HT1080 (cell line): ENCODE results near the gene CHST15. TPM values are rescaled to one million over a fixed set of nuclear protein-coding genes. Genes with fewer than 3 reads are reported as not detected.
"Not testable (repeated sequence)": the region's sequence is repeated elsewhere in the genome, so short reads cannot be mapped to it uniquely, and the experiment has no call there.

Source experiments
- DNase-seq: peaks from one replicate; pipeline ENCODE4 v3.0.0-alpha.2; 2015; ENCODE audit warnings: low read depth
- total RNA-seq: library from RNA; depleted of rRNA; stranded (reverse); fragments of >200 nt; shearing (Covaris generic); gene quantifications from 2 replicates; pipeline ENCODE4 v1.2.3, GENCODE V29; 2014

Gene CHST15
- total RNA-seq, 1 experiment from 2014 or later: 19.2 TPM

GRCh38 chr10:124099604-124100003, 6.2 kb upstream of the CHST15 start:
- DNase-seq: no peak

DNA sequence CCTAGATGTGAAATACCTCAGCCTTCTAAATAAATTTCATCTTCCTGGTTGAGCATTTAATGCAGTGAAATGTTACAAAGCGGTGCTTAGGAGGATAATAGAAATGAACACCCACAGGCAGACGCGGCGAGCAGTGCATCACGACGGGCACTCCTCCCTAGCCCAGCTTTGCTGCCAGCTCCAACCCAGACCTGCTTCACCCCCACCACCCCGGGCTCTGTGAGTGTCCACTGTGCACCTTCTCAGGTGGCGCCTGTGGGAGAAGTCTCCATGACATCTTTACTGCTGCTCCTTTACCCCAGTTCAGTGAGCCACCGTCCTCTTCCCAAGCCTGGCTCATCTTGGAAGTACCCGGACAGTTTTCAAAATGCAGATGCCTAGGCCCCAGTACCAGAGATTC, 5.2 kb upstream of the CHST15 start:
- DNase-seq: no peak

DNA sequence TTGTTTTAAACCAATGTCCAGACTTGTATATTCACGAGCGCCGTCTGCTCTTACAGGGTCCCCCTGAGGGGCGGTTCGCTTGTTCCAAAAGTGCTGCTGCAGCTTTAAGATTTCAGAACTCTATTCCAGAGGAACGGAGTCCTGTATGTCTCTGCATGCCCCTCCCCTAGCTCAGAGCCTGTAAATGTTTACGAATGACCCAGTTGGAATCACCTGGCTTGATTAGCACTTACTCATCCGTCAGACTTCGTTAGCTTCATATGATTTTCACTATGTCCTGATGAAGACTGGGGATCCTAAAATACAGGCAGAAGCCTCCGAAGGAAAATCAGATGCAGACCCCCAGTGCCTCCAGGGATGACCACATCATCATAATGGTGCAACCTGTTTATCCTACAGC, 4.5 kb upstream of the CHST15 start:
- DNase-seq: no peak

- no peak for DNase-seq
Observed at GRCh38 chr10:124096494-124096893, 3.1 kb upstream of the CHST15 start.

DNA sequence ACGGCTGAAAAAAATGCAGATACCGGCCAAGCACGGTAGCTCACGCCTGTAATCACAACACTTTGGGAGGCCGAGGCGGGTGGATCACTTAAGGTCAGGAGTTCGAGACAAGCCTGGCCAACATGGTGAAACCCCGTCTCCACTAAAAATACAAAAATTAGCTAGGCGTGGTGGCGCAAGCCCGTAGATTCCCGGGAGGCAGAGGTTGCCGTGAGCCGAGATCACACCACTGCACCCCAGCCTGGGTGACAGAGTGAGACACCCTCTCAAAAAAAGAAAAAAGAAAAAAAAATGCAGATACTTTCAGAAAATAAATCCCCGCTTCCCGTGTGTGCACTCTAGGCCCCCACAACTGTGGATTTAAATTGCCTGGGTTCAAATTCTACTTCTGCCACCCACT, 2.4 kb upstream of the CHST15 start:
- not testable (repeated sequence) for DNase-seq

DNA sequence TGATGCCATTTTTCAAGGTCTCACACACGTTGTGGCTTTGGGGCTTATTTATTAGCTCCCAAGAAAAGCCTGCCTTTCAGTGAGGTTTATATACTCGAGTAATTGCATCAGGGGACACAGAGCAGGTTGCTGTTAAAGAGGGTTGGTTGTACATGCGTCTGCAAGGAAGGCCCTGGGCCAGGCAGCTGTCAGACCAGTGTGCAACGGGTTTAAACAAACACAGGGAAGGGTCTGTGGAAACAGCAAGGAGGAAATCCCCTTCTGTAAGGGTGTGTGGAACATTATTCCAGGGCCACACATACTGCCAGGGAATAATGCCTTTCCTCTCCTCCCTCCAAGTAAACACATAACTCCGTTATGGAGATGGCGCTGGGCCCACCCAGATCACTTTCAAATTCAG, 1.7 kb upstream of the CHST15 start:
- DNase-seq: no peak

GRCh38 chr10:124094419-124094785, 1.0 kb upstream of the CHST15 start:
- no peak for DNase-seq

DNA sequence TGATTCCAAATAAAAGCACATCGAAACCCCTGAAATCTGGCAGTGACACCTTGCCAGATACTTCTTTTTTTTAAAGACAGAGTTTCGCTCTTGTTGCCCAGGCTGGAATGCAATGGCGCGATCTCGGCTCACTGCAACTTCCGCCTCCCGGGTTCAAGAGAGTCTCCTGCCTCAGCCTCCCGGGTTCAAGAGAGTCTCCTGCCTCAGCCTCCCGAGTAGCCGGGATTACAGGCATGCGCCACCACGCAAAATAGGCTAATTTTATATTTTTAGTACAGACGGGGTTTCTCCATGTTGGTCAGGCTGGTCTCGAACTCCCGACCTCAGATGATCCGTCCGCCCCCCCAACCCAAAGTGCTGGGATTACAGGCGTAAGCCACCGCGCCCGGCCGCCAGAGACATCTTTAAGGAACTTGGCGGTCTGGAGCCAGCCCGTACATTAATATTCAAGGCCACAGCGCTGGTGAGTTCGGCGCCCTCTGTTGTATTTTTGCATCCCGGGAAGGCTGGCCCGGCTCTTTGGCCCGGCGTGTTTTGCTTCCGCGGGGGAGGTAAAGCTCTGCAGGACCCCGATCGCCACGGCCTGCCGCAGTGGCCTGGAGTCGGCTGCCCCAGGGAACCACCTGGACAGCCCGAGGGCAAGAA, 498 bp upstream of the CHST15 start:
- not testable (repeated sequence) for DNase-seq

DNA sequence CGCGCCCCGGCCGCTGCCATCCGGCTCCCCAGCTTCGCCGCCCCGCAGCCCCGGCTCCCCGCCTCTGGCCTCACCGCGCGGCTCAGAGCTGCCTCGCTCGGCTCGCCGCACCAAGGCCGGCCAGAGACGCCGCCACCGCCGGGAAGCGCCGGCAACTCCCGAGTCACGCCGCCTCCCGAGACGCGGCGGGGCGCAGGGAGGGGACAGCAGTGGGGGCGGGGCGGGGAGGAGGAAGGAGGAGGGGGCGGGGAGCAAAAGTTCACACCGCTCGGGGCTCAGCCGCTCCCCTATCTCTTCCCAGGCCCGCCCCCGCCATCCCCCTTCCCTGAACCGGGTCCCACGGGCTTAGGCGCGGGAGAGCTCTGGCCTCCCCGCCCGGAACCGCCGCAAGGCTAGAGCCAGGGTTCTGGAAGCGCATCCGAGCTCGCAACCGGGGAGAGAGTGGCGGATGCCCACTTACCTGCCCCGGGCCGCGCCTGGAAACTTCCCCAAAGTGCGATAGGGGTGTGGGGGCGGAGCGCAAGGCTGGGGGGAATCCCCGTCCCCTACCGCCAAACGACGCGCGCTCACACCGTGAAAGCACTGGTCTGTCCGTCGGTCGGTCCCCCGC, 1.0 kb downstream of the CHST15 start:
- no peak for DNase-seq

DNA sequence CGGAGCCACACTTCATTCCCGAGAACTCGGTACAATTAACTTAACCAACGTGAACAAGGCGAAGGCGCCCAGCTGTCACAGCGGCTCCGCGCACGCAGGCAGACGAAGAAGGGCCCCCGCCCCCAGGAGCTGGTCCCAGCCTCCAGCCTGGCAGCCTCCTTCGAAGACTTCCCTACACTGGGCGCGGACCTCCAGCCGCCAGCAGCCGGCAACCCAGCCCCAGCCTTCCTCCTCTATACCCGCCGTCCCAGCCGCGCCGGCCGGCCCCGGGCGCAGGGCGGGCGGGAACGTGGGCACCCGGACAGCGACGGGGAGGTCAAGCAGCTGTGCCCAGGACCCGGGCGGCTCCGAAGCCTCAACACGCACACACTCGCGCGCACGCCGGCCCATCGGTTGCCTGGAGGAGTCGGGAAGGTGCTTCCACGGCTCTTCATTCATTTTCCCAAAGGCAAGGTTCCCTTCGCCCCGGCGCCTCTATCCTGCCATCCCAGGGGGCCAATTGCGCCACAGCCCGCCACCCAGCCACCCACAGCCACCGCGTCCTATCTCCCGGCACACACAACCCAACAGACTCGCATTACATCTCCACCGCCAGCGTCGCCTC, 1.6 kb downstream of the CHST15 start:
- DNase-seq: no peak

DNA sequence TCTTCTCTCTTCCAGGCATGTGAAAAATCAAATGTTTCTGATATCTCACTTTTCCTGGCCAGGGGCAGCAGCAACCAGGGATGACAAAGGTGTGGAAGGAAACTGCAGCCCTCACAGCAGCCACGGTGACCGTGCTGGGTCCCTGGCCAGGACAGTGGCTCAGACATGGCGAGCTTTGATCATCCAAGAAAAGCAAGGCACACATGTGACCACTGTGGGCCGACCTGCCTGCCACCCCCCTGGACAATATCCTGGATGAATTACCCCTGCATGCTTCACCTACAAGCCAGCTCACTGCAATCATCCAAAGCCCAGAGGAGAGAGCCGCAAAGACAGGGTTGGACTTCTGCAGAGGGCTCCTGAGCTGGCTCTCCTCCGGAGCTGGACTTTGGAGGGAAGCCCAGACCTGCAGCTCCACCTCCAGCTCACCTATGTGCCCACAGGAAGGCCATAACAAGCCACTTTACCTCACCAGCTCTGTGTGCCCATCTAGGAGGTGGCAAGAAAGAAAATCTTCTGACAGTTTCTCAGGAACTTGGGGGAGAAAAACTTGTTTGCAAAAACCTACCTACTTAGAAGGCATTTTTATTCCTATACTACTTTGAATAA, 2.7 kb downstream of the CHST15 start:
- no peak for DNase-seq

- DNase-seq: no peak
Observed at GRCh38 chr10:124089859-124090258, 3.5 kb downstream of the CHST15 start.

- peak; percentile 58 for DNase-seq
Observed at GRCh38 chr10:124088915-124089314, 4.5 kb downstream of the CHST15 start.

DNA sequence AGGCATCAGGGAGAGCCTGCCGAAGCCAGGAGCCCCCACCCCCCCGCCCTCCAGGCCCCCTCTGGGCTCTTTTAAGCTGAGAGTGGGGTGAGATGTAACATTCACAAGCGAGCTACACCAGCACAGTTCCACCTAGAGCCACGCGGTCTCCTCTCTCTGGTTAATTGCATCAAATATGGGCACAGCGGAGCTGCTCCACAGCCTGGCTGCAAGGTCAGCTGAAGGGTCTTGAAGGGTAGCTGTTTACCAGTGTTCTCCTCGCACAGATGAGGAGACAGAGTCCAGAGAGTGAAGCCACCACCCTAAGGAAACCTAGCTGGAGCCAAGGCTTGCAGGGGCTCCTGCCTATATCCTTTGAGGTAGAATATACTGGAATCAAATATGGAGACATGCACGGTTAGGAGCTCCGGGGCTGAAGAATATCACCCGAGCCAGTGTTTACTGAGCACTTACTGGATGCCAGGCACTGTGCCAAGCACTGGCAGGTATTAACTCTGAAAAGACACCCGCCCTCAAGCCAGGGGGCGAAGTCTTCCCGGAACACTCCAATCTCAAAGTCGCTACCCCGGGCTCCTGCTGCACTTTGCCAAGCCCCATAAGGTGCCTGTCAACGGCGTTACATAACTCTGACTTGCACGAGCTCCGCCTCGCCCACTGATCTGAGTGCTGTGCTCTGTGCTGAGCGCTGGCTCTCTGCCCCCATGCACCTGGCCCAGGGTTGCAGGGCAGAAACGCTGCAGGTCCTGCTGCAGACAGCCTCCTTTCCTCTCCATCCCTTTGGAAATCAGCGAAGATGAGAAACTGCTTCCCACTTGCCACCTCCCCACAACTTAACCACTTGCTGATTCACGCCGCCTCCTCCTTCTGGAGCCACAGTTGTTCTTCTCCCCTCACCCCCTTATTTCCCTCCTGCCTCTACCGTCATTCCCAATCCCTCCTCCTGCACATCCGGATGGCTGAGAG, 5.4 kb downstream of the CHST15 start:
- peak; percentile 91 for DNase-seq

GRCh38 chr10:124086787-124087671, 6.4 kb downstream of the CHST15 start:
- DNase-seq: no peak

GRCh38 chr10:124086097-124086710, 7.2 kb downstream of the CHST15 start:
- no peak for DNase-seq

DNA sequence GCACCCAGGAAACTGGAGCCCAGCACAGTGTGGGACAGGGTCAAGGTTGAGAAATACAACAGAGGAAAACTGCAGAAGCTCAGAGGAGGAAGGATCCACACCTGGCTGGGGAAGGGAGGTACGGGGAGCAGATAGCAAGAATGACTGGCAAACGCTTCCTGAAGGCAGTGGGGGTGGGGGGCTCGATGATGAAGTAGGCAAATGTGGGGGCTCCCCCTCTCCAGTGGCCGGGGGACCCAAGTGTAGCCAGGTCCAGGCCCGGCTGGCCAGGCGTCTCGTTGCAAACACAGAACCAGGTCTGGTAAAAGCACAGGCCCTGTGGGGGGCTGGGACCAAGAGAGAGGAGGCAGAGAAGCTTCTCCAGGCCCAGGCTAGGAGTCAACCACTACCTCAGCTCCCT, 7.7 kb downstream of the CHST15 start:
- DNase-seq: no peak

DNA sequence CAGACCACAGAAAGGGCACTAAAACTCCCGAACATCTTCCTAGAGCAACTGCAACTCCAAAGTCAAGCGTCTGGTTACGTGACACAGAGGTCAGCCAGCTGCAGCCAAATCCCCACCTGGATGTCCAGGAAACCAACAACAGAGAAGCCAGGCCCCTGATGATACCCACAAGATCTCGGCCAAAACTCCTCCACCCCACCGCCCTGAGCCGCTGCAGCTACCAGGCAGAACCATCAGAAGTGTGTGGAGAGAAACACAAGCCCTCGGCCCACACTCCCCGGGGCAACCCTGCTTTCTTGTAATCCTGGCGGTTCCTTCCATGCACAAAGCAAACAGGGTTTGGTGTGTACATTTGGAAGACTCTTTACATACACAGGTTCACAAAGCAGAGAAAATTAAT, 8.7 kb downstream of the CHST15 start:
- no peak for DNase-seq

- no peak for DNase-seq
Observed at GRCh38 chr10:124083740-124084397, 9.5 kb downstream of the CHST15 start.
